ENCODE measurements around the gene NBEA.
"Not testable (repeated sequence)": the region's sequence is repeated elsewhere in the genome, so short reads cannot be mapped to it uniquely, and the experiment has no call there.

Gene NBEA

GRCh38 chr13:35598790-35599369 lies 656.8 kb downstream of the NBEA start:
- DNase-seq, result no peak

GRCh38 chr13:35599384-35599783 lies 657.3 kb downstream of the NBEA start:
- DNase-seq, result no peak

- DNase-seq, result no peak
These were observed 658.1 kb downstream of the NBEA start for GRCh38 chr13:35600137-35600536.

- DNase-seq, result no peak
These were observed 661.7 kb downstream of the NBEA start for GRCh38 chr13:35603593-35604285.

GRCh38 chr13:35614666-35615065 lies 672.6 kb downstream of the NBEA start:
- DNase-seq, result no peak

GRCh38 chr13:35617420-35617819 lies 675.4 kb downstream of the NBEA start:
- DNase-seq, result no peak

GRCh38 chr13:35618565-35619083 lies 676.6 kb downstream of the NBEA start:
- DNase-seq, result no peak

GRCh38 chr13:35621989-35622388 lies 679.9 kb downstream of the NBEA start:
- DNase-seq, result no peak

- DNase-seq, result no peak
These were observed 687.0 kb downstream of the NBEA start for GRCh38 chr13:35629026-35629425.

GRCh38 chr13:35630551-35631275 lies 688.6 kb downstream of the NBEA start:
- DNase-seq, result no peak

- no peak for DNase-seq
These were observed 689.6 kb downstream of the NBEA start for GRCh38 chr13:35631666-35632065.

GRCh38 chr13:35643625-35644024 lies 701.6 kb downstream of the NBEA start:
- DNase-seq, result no peak

- DNase-seq, result no peak
These were observed 704.1 kb downstream of the NBEA start for GRCh38 chr13:35646056-35646774.

- no peak for DNase-seq
These were observed 706.1 kb downstream of the NBEA start for GRCh38 chr13:35648201-35648600.

- DNase-seq, result no peak
These were observed 707.1 kb downstream of the NBEA start for GRCh38 chr13:35649162-35649561.

GRCh38 chr13:35659796-35660195 lies 717.7 kb downstream of the NBEA start:
- no peak for DNase-seq

- DNase-seq, result no peak
These were observed 722.7 kb downstream of the NBEA start for GRCh38 chr13:35664747-35665146.

- DNase-seq, result no peak
These were observed 727.3 kb downstream of the NBEA start for GRCh38 chr13:35669321-35669720.

- DNase-seq, result no peak
These were observed 730.5 kb downstream of the NBEA start for GRCh38 chr13:35672611-35673010.

- DNase-seq, result no peak
These were observed 733.6 kb downstream of the NBEA start for GRCh38 chr13:35675651-35676050.

- DNase-seq, result not testable (repeated sequence)
These were observed 735.8 kb downstream of the NBEA start for GRCh38 chr13:35677863-35678262.

- no peak for DNase-seq
These were observed 739.6 kb downstream of the NBEA start for GRCh38 chr13:35681685-35682084.

- no peak for DNase-seq
These were observed 742.4 kb downstream of the NBEA start for GRCh38 chr13:35684432-35684831.

Measured in activated naive CD4-positive, alpha-beta T cell (primary cell).